Activated CD8-positive, alpha-beta memory T cell treated with anti-CD3 and anti-CD28 coated beads, Interleukin-2, amount 10 ng/mL, durations not matched to agents 7 days and 5 days (primary cell): ENCODE data around the gene GRIN3A. TPM values are rescaled to one million over a fixed set of nuclear protein-coding genes. Genes with fewer than 3 reads are reported as not detected.
"Not testable (repeated sequence)": the region's sequence is repeated elsewhere in the genome, so short reads cannot be mapped to it uniquely, and the experiment has no call there.

Experiments
- ATAC-seq: fragments of 150-1000 bp; cut with Tn5 transposase; one replicate; pipeline ENCODE4 v1.10.0; 2021; ENCODE audit warnings: moderate library complexity
- CTCF ChIA-PET: fragments of 350-600 bp; sonication (Branson Sonifier 250); formaldehyde crosslinking; loops from one replicate; lab custom pipeline; 2021; ENCODE audit warnings: antibody characterized with exemption; lab: Charles Lee
- DNase-seq: peaks from one replicate; pipeline ENCODE4 v3.0.0-alpha.2; 2020
- H3K27ac Mint-ChIP-seq: one replicate; pipeline ENCODE4 v1.8.0; 2021; ENCODE audit warnings: mild to moderate bottlenecking, mixed read lengths
- H3K27me3 Mint-ChIP-seq: one replicate; pipeline ENCODE4 v1.8.0; 2021; ENCODE audit warnings: mixed read lengths
- H3K36me3 Mint-ChIP-seq: one replicate; pipeline ENCODE4 v1.8.0; 2021; ENCODE audit warnings: mild to moderate bottlenecking, mixed read lengths
- H3K4me1 Mint-ChIP-seq: one replicate; pipeline ENCODE4 v1.8.0; 2021; ENCODE audit warnings: mixed read lengths
- H3K4me3 Mint-ChIP-seq: one replicate; pipeline ENCODE4 v1.8.0; 2021; ENCODE audit warnings: mild to moderate bottlenecking, moderate library complexity, mixed read lengths
- H3K9me3 Mint-ChIP-seq: one replicate; pipeline ENCODE4 v1.8.0; 2022; ENCODE audit warnings: low read depth, mixed read lengths
- total RNA-seq, 2 experiments: library from RNA; stranded (reverse); gene quantifications; one replicate each; pipeline ENCODE4 v1.2.3, GENCODE V29; 2021

GRIN3A gene
- total RNA-seq, 2 experiments from 2014 or later: not detected

DNA sequence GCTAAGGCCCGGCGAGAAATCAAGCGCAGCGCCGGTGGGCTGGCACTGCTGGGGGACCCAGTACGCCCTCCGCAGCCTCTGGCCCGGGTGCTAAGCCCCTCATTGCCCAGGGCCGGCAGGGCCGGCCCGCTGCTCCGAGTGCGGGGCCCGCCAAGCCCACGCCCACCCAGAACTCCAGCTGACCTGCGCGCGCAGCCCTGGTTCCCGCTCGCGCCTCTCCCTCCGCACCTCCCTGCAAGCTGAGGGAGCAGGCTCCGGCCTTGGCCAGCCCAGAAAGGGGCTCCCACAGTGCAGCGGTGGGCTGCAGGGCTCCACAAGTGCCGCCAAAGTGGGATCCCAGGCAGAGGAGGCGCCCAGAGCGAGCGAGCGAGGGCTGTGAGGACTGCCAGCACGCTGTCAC is 14.2 kb downstream of the GRIN3A start:
- not testable (repeated sequence) for H3K9me3 Mint-ChIP-seq, ATAC-seq, H3K4me3 Mint-ChIP-seq, H3K4me1 Mint-ChIP-seq, DNase-seq, H3K27ac Mint-ChIP-seq, H3K27me3 Mint-ChIP-seq, H3K36me3 Mint-ChIP-seq
- CTCF ChIA-PET: interaction anchor here (1.3 kb wide), 1 partner anchor 12 kb away, joined by 3 read pairs; no protein-coding TSS in a partner anchor

DNA sequence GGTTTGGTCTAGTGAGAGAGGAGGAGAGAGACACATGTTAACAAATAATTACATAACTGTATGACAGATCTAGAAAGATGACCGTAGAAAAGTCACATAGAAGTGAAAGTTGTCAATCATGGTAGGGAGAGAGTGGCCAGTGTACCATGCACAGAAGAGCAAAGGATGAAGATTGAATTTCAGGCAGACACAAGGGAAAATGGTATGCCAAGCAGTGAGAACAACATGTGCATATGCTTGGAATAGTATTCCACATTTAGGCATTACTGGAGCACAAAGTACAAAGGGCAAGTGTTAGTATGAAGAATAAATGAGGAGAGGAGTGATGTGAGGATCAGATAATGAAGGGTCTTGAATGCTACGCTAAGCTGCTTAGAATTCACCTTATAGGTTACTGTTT is 20.3 kb downstream of the GRIN3A start:
- CTCF ChIA-PET: no interaction called here
- Mint-ChIP-seq H3K9me3 (no peaks in the 10 kb centered on the region), H3K4me3 (no peak overlapping the region), H3K27ac (no peak overlapping the region), H3K27me3 (peaks cover 3% of the 10 kb centered on the region), H3K4me1 (no peaks in the 10 kb centered on the region), H3K36me3 (no peaks in the 10 kb centered on the region)
- DNase-seq (no peak), ATAC-seq (no peak)

DNA sequence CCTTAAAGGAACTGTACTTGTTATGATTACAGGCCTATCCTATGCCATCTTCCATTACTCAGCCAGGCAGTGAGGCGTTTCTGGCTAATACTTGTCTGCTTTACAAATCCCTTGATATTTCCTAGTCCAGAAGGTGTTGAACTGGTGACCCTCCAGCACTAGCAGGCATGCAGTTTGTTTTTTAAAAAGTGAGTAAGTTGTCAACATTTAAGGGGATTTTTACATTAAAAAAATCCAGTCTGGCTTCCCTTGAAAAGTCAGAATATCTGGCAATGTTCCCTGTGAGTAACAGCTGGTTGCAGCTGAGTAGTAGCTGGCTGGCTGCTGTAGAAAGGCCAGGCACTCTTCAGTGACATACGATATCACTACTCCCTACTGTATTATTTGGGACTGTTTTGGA is 21.8 kb downstream of the GRIN3A start:
- CTCF ChIA-PET: no interaction called here
- H3K4me3 Mint-ChIP-seq: no peak overlapping the region
- H3K27ac Mint-ChIP-seq: no peak overlapping the region
- H3K4me1 Mint-ChIP-seq: no peaks in the 10 kb centered on the region
- peaks cover 3% of the 10 kb centered on the region for H3K27me3 Mint-ChIP-seq
- H3K36me3 Mint-ChIP-seq: no peaks in the 10 kb centered on the region
- H3K9me3 Mint-ChIP-seq: no peaks in the 10 kb centered on the region
- no peak for DNase-seq
- no peak for ATAC-seq

DNA sequence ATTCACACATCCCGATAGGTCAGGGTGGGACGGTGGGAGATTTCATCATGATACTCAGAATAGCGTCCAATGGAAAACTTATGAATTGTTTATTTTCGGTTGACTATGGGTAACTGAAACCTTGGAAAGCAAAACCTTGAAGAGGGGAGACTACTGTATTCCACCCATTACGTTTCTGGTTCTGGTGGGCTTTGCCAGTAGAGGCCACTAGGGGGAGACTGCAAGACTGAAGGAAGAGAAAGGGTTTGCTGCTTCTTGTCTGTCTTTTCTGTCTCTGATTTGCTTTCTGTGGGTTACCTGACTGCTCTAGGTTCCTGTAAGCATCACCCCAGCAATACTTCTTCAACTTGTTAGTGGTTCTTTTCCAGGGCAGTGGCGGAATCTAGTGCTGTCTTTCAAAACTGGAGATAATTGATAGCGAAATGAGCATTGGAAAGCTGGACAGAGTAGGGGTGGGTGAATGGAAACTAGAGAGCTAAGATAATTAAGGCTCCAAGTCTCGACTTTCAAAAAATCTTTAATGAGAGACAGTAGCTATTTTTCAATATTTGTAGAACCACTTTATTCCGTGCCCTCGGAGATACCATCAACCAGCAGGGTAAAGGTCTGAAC is 27.0 kb downstream of the GRIN3A start:
- ATAC-seq (no peak), DNase-seq (no peak)
- no peaks in the 10 kb centered on the region for H3K9me3 Mint-ChIP-seq
- H3K4me1 Mint-ChIP-seq: no peaks in the 10 kb centered on the region
- H3K27me3 Mint-ChIP-seq: peaks cover 9% of the 10 kb centered on the region
- CTCF ChIA-PET: interaction anchor here (0.7 to 1.2 kb wide), 4 partner anchors 11 to 110 kb away, joined by 3 read pairs; no protein-coding TSS in a partner anchor
- no peaks in the 10 kb centered on the region for H3K36me3 Mint-ChIP-seq
- H3K27ac Mint-ChIP-seq: no peak overlapping the region
- no peak overlapping the region for H3K4me3 Mint-ChIP-seq

DNA sequence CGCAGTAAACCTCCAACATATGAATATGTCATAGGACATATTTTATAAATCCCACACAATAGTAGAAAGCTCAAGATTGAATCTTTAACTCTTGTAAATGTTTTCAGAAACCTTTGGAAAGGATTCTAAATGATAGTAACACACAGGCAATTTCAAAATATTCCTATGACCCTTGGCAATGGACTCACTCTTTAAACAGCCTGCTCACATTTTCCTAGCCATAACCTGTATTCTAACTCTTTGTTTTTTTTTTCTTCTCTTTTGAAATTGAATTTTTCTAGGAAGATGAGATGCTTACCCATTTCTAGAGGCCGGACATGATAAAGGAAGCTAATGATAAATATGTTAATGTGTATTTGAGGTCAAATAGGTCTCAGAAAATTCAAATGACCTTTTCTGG is 29.6 kb downstream of the GRIN3A start:
- Mint-ChIP-seq H3K27me3 (peaks cover 25% of the 10 kb centered on the region), H3K4me3 (no peak overlapping the region), H3K4me1 (peaks cover 3% of the 10 kb centered on the region), H3K36me3 (no peaks in the 10 kb centered on the region), H3K27ac (no peak overlapping the region), H3K9me3 (no peaks in the 10 kb centered on the region)
- ATAC-seq: no peak
- no peak for DNase-seq
- CTCF ChIA-PET: no interaction called here

DNA sequence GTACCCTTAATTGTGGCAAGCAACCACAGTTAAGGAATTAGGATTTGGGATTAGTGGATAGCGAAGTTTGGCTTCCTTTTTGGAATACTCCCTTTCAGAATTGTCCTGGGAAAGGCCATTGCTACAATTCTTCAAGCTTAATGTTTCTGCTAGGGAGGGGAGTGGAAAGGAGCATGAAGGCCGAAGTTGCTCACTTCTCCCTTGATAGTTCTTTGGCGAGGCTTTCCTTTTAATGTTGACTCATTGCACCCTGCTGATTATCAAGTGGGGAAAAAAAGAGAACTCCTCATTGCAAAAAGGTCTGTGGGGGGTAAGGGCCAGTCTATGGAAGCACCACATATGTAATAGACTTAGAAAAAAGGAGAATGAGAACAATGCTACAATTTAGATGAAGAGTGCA is 30.7 kb downstream of the GRIN3A start:
- Mint-ChIP-seq H3K9me3 (no peaks in the 10 kb centered on the region), H3K27ac (no peak overlapping the region), H3K27me3 (peaks cover 25% of the 10 kb centered on the region), H3K36me3 (no peaks in the 10 kb centered on the region), H3K4me3 (no peak overlapping the region), H3K4me1 (peaks cover 3% of the 10 kb centered on the region)
- DNase-seq (no peak), ATAC-seq (no peak)
- CTCF ChIA-PET: no interaction called here

DNA sequence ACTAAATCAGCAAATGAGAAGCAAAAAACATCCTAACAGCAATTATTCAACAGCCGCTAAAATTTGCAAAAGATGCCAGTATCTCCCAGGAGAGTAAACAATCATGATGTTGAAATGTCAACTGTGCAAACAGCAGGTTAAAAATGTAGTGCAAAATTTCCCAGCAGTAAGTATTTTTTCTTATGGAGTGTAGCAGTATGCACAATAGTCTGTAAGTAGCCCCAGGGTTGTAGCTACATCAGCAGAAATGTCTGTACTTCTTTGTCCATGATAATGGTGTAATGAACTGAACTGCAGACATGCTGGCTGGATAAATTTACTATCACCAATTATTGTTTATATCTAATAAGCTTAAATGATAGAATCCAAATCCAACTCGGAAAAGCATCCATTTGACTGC is 31.4 kb downstream of the GRIN3A start:
- H3K4me1 Mint-ChIP-seq: peaks cover 3% of the 10 kb centered on the region
- CTCF ChIA-PET: no interaction called here

DNA sequence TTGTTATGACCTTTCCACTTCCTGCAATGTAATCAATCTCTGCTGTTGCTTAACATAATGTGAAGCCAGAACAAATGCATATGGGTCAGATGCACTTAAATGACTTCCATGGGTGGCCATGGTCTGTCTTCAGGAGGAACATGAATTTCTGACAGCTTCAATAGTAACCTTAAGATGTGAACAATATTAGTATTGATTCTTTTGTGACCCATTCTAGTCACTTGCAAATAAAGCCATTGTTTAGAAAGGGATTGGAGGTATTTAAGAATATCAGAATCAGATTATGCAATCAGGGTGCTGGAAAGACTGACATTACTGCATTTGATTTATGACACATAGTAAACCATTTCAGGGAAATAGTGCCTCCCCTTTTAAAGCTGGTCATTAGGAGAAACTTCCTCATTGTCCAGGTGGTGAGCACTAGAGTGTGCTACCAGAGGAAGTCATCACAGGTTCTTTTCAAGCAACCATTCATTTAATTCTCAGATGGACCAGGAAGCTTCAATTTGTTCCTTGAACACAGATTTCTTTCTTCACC is 32.1 kb downstream of the GRIN3A start:
- DNase-seq (no peak), ATAC-seq (no peak)
- H3K27ac Mint-ChIP-seq: no peak overlapping the region
- H3K27me3 Mint-ChIP-seq: peaks cover 25% of the 10 kb centered on the region
- CTCF ChIA-PET: no interaction called here
- H3K9me3 Mint-ChIP-seq: no peaks in the 10 kb centered on the region
- H3K4me1 Mint-ChIP-seq: peaks cover 3% of the 10 kb centered on the region
- no peaks in the 10 kb centered on the region for H3K36me3 Mint-ChIP-seq
- no peak overlapping the region for H3K4me3 Mint-ChIP-seq

More for the DNA sequence above, 31.4 kb downstream of the GRIN3A start:
- peaks cover 25% of the 10 kb centered on the region for H3K27me3 Mint-ChIP-seq
- H3K27ac Mint-ChIP-seq: no peak overlapping the region
- H3K9me3 Mint-ChIP-seq: no peaks in the 10 kb centered on the region
- H3K4me3 Mint-ChIP-seq: no peak overlapping the region
- ATAC-seq: no peak
- no peak for DNase-seq
- H3K36me3 Mint-ChIP-seq: no peaks in the 10 kb centered on the region

DNA sequence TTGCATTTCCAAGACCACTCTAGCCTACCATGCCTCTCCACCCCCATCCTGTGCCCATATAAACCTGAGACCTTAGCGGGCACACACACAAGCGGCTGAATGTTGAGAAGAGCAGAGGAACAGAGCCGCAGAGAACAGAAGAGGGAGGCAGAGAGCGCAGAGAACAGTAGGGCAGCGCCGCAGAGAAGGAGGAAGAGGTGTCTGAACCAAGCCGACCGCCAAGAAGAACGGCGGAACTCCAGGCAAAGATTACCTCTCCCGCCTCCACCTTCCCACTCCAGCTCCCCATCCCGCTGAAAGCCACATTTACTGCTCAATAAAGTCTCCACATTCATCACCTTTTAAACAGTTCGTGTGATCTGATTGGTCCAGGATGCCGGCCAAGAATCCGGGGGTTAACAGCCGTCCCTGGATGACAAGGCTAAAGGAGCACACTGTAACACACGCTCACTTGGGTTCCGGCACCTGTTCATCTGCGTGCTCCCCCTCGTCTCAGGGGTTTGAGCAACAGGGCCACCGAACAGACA is 33.2 kb downstream of the GRIN3A start:
- Mint-ChIP-seq H3K4me3 (peak overlapping the region; percentile 40), H3K36me3 (no peaks in the 10 kb centered on the region), H3K27ac (no peak overlapping the region), H3K27me3 (peaks cover 25% of the 10 kb centered on the region), H3K9me3 (no peaks in the 10 kb centered on the region), H3K4me1 (peaks cover 3% of the 10 kb centered on the region)
- CTCF ChIA-PET: no interaction called here
- no peak for DNase-seq
- ATAC-seq: peak; percentile 65

DNA sequence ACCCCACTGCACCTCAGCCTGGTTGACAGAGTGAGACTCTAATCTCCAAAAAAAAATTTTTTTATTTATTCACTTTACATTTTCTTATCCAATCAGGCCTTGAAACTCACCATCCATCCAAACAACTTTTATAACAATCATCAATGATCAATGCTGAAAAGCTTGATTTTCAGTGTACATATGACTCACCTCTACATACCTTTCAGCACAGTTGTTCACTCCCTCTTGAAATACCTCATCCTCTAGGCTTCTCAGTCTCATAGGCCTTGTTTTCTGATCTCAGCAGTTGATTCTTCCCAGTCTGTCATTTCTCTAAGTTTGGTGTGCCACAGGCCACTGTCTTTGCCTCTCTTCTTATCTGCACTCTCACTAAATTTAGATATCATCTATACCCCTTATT is 36.2 kb downstream of the GRIN3A start:
- DNase-seq (no peak), ATAC-seq (no peak)
- peaks cover 3% of the 10 kb centered on the region for H3K4me1 Mint-ChIP-seq
- no peaks in the 10 kb centered on the region for H3K9me3 Mint-ChIP-seq
- H3K27ac Mint-ChIP-seq: no peak overlapping the region
- CTCF ChIA-PET: no interaction called here
- H3K36me3 Mint-ChIP-seq: no peaks in the 10 kb centered on the region
- H3K4me3 Mint-ChIP-seq: no peak overlapping the region
- peaks cover 21% of the 10 kb centered on the region for H3K27me3 Mint-ChIP-seq

DNA sequence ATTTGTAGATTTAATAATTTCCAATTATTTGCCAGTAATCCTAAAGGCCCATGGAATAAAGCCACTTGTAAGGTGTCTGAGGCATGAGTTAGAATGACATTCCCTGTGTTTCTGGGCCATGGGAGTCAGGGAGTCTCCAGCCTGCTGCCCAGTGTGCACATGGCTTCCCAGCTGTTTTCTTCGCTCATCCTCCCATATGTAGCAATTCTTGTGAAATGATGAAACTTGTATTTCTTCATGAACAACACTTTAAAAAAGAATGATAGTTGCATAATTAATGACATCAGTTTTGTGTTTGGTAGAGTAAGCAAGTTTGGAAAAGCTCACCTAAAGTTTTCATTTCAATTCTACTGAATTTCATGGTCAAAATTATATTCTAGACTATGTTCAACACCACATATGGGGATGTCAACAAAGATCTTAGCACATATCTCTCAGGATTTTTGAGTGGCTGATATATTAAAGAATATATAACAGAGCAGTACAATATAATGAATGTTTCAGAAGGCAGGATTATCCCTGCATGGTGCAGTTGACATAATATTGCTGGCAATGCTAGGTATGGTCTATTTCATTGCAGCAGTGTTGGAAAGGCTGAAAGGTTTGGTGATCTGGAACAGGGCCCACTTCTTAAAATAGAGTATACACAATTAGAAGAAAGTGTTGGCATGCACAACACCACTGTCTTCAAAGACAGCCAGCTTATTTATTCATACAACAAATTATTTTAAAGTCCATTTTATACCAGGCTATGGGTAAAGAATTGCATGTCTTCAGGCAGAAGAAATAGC is 44.7 kb downstream of the GRIN3A start:
- Mint-ChIP-seq H3K36me3 (no peaks in the 10 kb centered on the region), H3K9me3 (no peaks in the 10 kb centered on the region), H3K27ac (no peak overlapping the region), H3K27me3 (no peaks in the 10 kb centered on the region), H3K4me1 (no peaks in the 10 kb centered on the region), H3K4me3 (no peak overlapping the region)
- DNase-seq: no peak
- no peak for ATAC-seq
- CTCF ChIA-PET: no interaction called here

DNA sequence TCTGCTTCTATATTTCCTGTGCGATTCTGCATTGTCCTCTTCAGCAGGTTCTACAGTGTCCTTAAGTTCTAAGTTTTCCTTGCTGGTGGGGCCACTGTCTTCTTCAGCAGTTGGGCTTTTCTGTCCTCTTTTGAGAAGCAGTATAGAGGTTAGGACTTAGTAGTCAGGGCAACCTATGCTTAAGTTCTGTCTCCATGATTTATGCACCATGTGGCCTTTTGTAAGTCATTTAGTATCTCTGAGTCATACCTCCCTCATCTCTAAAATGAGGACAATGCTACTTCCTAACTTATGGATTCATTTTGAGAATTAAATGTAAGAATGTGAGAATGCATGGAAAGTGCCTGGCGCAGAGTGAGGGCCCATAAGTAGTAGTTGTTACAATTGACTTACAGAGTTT is 46.8 kb downstream of the GRIN3A start:
- CTCF ChIA-PET: no interaction called here
- Mint-ChIP-seq H3K27ac (no peak overlapping the region), H3K36me3 (no peaks in the 10 kb centered on the region), H3K4me1 (no peaks in the 10 kb centered on the region), H3K27me3 (no peaks in the 10 kb centered on the region), H3K4me3 (no peak overlapping the region), H3K9me3 (no peaks in the 10 kb centered on the region)
- ATAC-seq: no peak
- DNase-seq: no peak

DNA sequence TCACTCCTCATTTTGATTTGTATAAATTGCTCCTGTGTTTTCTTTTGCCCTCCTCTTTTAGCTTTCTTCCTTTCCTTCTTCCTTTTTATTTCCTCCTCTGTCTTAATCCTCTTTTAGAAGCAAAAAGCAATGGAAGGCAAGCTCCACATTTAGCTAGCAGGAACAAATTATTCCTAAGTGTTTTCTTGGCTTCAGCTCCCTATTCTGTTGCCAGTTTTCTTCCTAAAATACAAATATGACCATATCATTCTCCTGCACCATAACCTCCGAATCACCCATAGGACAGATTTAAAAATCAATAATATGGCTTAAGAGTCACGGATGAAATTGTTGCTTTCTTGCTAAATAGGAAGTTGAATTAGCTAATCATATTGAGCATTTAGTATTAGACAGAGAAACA is 49.4 kb downstream of the GRIN3A start:
- DNase-seq: no peak
- Mint-ChIP-seq H3K4me3 (no peak overlapping the region), H3K4me1 (no peaks in the 10 kb centered on the region), H3K27ac (no peak overlapping the region), H3K9me3 (no peaks in the 10 kb centered on the region), H3K27me3 (no peaks in the 10 kb centered on the region), H3K36me3 (no peaks in the 10 kb centered on the region)
- CTCF ChIA-PET: interaction anchor here (1.0 kb wide), 1 partner anchor 42 kb away, joined by 3 read pairs; no protein-coding TSS in a partner anchor
- no peak for ATAC-seq

DNA sequence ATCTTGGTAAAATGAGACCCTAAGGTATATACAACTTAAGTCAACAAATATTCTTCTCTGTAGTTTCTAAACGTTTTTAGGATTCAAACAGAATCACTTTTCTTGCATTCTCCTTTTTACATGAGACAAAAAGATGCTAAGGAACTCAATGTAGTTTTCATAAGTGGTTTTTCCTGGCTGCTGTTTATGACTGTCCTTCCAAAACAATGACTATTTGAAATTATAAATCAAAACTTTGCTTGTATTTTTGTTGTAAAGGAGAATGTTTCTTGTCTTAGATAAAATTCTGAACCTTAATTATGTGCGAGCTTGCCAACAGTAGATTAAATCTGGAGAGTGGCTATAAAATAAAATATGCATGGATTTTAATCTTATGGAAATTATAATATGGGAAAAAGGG is 53.8 kb downstream of the GRIN3A start:
- Mint-ChIP-seq H3K27ac (no peak overlapping the region), H3K36me3 (no peaks in the 10 kb centered on the region), H3K4me1 (no peaks in the 10 kb centered on the region), H3K27me3 (no peaks in the 10 kb centered on the region), H3K4me3 (no peak overlapping the region), H3K9me3 (no peaks in the 10 kb centered on the region)
- ATAC-seq (no peak), DNase-seq (no peak)
- CTCF ChIA-PET: no interaction called here
